IPS-NIHi7 (cell line): ENCODE data around the gene FXYD2.
"Not testable (repeated sequence)": the region's sequence is repeated elsewhere in the genome, so short reads cannot be mapped to it uniquely, and the experiment has no call there.

Experiments used
- DNase-seq: peaks from one replicate; pipeline ENCODE4 v3.0.0; 2012; ENCODE audit warnings: mixed read lengths; ENCODE audit errors: extremely low spot score

Gene FXYD2

GRCh38 chr11:117820516-117820915, 4.0 kb downstream of the FXYD2 start:
- DNase-seq, result no peak

GRCh38 chr11:117820071-117820470, 4.5 kb downstream of the FXYD2 start:
- no peak for DNase-seq

- DNase-seq, result peak; percentile 78
Observed at GRCh38 chr11:117819096-117820040, 5.2 kb downstream of the FXYD2 start.

GRCh38 chr11:117818041-117818873, 6.3 kb downstream of the FXYD2 start:
- DNase-seq, result no peak

GRCh38 chr11:117817368-117818040, 7.0 kb downstream of the FXYD2 start:
- peak; percentile 75 for DNase-seq

GRCh38 chr11:117816846-117817367, 7.6 kb downstream of the FXYD2 start:
- DNase-seq, result no peak

- DNase-seq, result peak; percentile 57
Observed at GRCh38 chr11:117816151-117816741, 8.3 kb downstream of the FXYD2 start.

- DNase-seq, result no peak
Observed at GRCh38 chr11:117815262-117815803, 9.2 kb downstream of the FXYD2 start.

GRCh38 chr11:117814766-117815261, 9.7 kb downstream of the FXYD2 start:
- DNase-seq, result no peak

- DNase-seq, result no peak
Observed at GRCh38 chr11:117814204-117814765, 10.3 kb downstream of the FXYD2 start.

GRCh38 chr11:117810056-117810451, 14.5 kb downstream of the FXYD2 start:
- not testable (repeated sequence) for DNase-seq

GRCh38 chr11:117809236-117810055, 15.1 kb downstream of the FXYD2 start:
- peak; percentile 78 for DNase-seq

- DNase-seq, result no peak
Observed at GRCh38 chr11:117808784-117809183, 15.8 kb downstream of the FXYD2 start.

GRCh38 chr11:117807482-117808327, 16.8 kb downstream of the FXYD2 start:
- DNase-seq, result peak; percentile 79

- no peak for DNase-seq
Observed at GRCh38 chr11:117806846-117807245, 17.7 kb downstream of the FXYD2 start.

- no peak for DNase-seq
Observed at GRCh38 chr11:117805045-117805444, 19.5 kb downstream of the FXYD2 start.

GRCh38 chr11:117803896-117804295, 20.6 kb downstream of the FXYD2 start:
- no peak for DNase-seq

- no peak for DNase-seq
Observed at GRCh38 chr11:117799634-117800033, 24.9 kb downstream of the FXYD2 start.
